HepG2 (cell line): ENCODE results near the gene GGPS1. TPM values are rescaled to one million over a fixed set of nuclear protein-coding genes. Genes with fewer than 3 reads are reported as not detected.

Source experiments
- DPF2 ChIP-seq: sonication (generic); formaldehyde crosslinking; IDR thresholded peaks from 2 replicates; pipeline ENCODE4 v1.4.0; 2020; ENCODE audit warnings: mild to moderate bottlenecking, low read depth, missing genetic modification reagents, borderline replicate concordance
- FIP1L1 ChIP-seq: fragments of 200-400 bp; formaldehyde crosslinking; IDR thresholded peaks from 2 replicates; pipeline ENCODE4 v1.6.1; 2018; ENCODE audit warnings: low read depth, mild to moderate bottlenecking, low read length, moderate library complexity, borderline replicate concordance; ENCODE audit not compliant: insufficient read depth
- HMG20A ChIP-seq: IDR thresholded peaks from 2 replicates; pipeline ENCODE4 v1.6.1; 2016; ENCODE audit warnings: borderline replicate concordance
- MTA1 ChIP-seq: sonication (generic); formaldehyde crosslinking; IDR thresholded peaks from 2 replicates; pipeline ENCODE4 v1.4.0; 2020; ENCODE audit warnings: missing genetic modification reagents, mild to moderate bottlenecking, borderline replicate concordance
- NFIC ChIP-seq: IDR thresholded peaks from 2 replicates; pipeline ENCODE4 v1.6.1; 2012; ENCODE audit warnings: mild to moderate bottlenecking, low read length, inconsistent platforms
- PBX3 ChIP-seq: sonication (generic); formaldehyde crosslinking; IDR thresholded peaks from 2 replicates; pipeline ENCODE4 v1.8.1; 2023; ENCODE audit warnings: missing genetic modification reagents, inconsistent platforms, borderline replicate concordance
- PRDM15 ChIP-seq: sonication (generic); formaldehyde crosslinking; IDR thresholded peaks from 2 replicates; pipeline ENCODE4 v1.4.0; 2020; ENCODE audit warnings: missing genetic modification reagents
- SP2 ChIP-seq: sonication (generic); formaldehyde crosslinking; IDR thresholded peaks from 2 replicates; pipeline ENCODE4 v1.5.1; 2020; ENCODE audit warnings: mild to moderate bottlenecking, missing genetic modification reagents
- XRCC5 ChIP-seq: fragments of 200-400 bp; formaldehyde crosslinking; optimal IDR thresholded peaks from 2 replicates; pipeline ENCODE3; 2017; ENCODE audit warnings: mild to moderate bottlenecking, low read length
- ZBTB42 ChIP-seq: sonication (generic); formaldehyde crosslinking; IDR thresholded peaks from 2 replicates; pipeline ENCODE4 v1.5.0; 2020; ENCODE audit warnings: mild to moderate bottlenecking, missing genetic modification reagents
- ZMAT5 ChIP-seq: sonication (generic); formaldehyde crosslinking; IDR thresholded peaks from 2 replicates; pipeline ENCODE4 v1.5.0; 2020; ENCODE audit warnings: mild to moderate bottlenecking, low read depth, missing genetic modification reagents, borderline replicate concordance
- ZNF543 ChIP-seq: sonication (generic); formaldehyde crosslinking; IDR thresholded peaks from 2 replicates; pipeline ENCODE4 v1.4.0; 2020; ENCODE audit warnings: mild to moderate bottlenecking, missing genetic modification reagents
- ZNF546 ChIP-seq: sonication (generic); formaldehyde crosslinking; conservative IDR thresholded peaks from 2 replicates; pipeline ENCODE4 v1.8.1; 2023; ENCODE audit warnings: mild to moderate bottlenecking, missing genetic modification reagents
- ZNF747 ChIP-seq: sonication (generic); formaldehyde crosslinking; IDR thresholded peaks from 2 replicates; pipeline ENCODE4 v1.8.1; 2023; ENCODE audit warnings: missing genetic modification reagents, mild to moderate bottlenecking, borderline replicate concordance
- polyA plus RNA-seq, 8 experiments: library from polyadenylated mRNA; depleted of rRNA in 3 of 8; stranded (reverse) in 7 of 8; unstranded in 1 of 8; fragments of >200 nt; fragmentation: Illumina TruSeq in 4 of 8; extraction: Trizol in 4 of 8; gene quantifications; 2 replicates each; pipeline versions ENCODE4 v1.2.1 to v1.2.3, GENCODE V29; 2011 to 2016; ENCODE audit warnings: low read depth in 4 of 8, missing spikeins in 1 of 8, mixed read lengths in 1 of 8; ENCODE audit not compliant: insufficient read depth in 1 of 8
- total RNA-seq, 5 experiments: library from RNA; depleted of rRNA; stranded (reverse); fragments of >200 nt; fragmentation: Illumina TruSeq; extraction: Trizol; gene quantifications; 2 replicates each; pipeline ENCODE4 v1.2.3, GENCODE V29; 2016; ENCODE audit warnings: low read depth in 1 of 5
- TF ChIP-seq, protein P1 (sequence below): sonication (generic); formaldehyde crosslinking; IDR thresholded peaks from 2 replicates; pipeline ENCODE4 v1.9.0; 2022; ENCODE audit warnings: missing genetic modification reagents, mild to moderate bottlenecking, borderline replicate concordance
- TF ChIP-seq, protein P2 (sequence below): sonication (generic); formaldehyde crosslinking; IDR thresholded peaks from 2 replicates; pipeline ENCODE4 v1.4.0; 2020; ENCODE audit warnings: missing genetic modification reagents
- TF ChIP-seq, protein P3 (sequence below): sonication (generic); formaldehyde crosslinking; IDR thresholded peaks from 2 replicates; pipeline ENCODE4 v1.8.1; 2023; ENCODE audit warnings: mild to moderate bottlenecking, moderate library complexity, missing genetic modification reagents
- TF ChIP-seq, protein P4 (sequence below): sonication (generic); formaldehyde crosslinking; IDR thresholded peaks from 2 replicates; pipeline ENCODE4 v1.8.1; 2022; ENCODE audit warnings: mild to moderate bottlenecking, missing genetic modification reagents

The GGPS1 gene
- total and polyA plus RNA-seq, 2 of the 13 experiments (the other 11 are each of a cell fraction or from before 2014, with no cell fraction given) = 28.8 to 42.6 TPM

DNA sequence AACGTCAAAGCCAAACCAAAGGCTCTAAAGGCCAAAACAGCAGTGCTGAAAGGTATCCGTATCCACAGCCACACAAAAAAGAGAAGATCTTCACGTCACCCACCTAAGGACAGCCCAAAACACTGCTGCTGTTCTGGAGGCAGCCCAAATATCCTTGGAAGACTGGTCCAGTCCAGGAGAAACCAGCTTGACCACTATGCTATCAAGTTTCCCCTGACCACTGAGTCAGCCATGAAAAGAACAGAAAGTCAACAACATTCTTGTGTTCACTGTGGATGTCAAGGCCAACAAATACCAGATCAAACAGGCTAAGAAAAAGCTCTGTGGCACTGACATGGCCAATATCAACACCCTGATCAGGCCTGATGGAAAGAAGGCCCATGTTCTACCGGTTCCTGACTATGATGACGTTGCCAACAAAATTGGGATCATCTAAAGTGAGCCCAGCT lies 32.4 kb upstream of the GGPS1 start (continued):
- TF ChIP-seq, protein P1, sequence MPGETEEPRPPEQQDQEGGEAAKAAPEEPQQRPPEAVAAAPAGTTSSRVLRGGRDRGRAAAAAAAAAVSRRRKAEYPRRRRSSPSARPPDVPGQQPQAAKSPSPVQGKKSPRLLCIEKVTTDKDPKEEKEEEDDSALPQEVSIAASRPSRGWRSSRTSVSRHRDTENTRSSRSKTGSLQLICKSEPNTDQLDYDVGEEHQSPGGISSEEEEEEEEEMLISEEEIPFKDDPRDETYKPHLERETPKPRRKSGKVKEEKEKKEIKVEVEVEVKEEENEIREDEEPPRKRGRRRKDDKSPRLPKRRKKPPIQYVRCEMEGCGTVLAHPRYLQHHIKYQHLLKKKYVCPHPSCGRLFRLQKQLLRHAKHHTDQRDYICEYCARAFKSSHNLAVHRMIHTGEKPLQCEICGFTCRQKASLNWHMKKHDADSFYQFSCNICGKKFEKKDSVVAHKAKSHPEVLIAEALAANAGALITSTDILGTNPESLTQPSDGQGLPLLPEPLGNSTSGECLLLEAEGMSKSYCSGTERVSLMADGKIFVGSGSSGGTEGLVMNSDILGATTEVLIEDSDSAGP = peak; percentile 34; the same call in 1 of the 2 replicates
- TF ChIP-seq ZNF747 (CRISPR knock-in tag) = no peak
- peak; percentile 84 for TF ChIP-seq NFIC
- TF ChIP-seq FIP1L1 = no peak
- TF ChIP-seq PRDM15 (CRISPR knock-in tag) = no peak
- TF ChIP-seq, protein P2, sequence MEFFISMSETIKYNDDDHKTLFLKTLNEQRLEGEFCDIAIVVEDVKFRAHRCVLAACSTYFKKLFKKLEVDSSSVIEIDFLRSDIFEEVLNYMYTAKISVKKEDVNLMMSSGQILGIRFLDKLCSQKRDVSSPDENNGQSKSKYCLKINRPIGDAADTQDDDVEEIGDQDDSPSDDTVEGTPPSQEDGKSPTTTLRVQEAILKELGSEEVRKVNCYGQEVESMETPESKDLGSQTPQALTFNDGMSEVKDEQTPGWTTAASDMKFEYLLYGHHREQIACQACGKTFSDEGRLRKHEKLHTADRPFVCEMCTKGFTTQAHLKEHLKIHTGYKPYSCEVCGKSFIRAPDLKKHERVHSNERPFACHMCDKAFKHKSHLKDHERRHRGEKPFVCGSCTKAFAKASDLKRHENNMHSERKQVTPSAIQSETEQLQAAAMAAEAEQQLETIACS (CRISPR knock-in tag) = no peak
- TF ChIP-seq XRCC5 = no peak
- no peak for TF ChIP-seq ZBTB42 (CRISPR knock-in tag)
- TF ChIP-seq MTA1 = no peak
- no peak for TF ChIP-seq ZMAT5
- no peak for TF ChIP-seq SP2
- peak; percentile 95 for TF ChIP-seq DPF2 (CRISPR knock-in tag)
- TF ChIP-seq ZNF546 (CRISPR knock-in tag) = no peak
- TF ChIP-seq ZNF543 (CRISPR knock-in tag) = no peak
- TF ChIP-seq, protein P3, sequence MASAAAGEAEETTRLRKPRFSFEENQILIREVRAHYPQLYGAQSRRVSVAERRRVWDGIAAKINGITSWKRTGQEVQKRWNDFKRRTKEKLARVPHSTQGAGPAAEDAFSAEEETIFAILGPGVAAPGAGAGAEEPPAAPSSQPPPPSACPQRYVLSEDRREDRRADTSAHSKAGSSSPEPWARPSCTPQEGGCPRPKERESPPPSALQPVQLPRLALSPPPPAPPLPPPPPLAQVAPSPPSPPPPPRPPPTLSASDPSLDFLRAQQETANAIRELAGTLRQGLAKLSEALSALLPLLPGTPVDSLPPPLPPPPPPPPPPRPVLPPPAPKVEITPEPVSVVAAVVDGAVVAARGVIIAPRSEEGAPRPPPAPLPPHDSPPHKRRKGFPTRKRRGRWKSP (CRISPR knock-in tag) = 0 out of 2 replicates have a peak, but pooled peaks have one; percentile 47
- TF ChIP-seq HMG20A (CRISPR knock-in tag) = peak; percentile 84; the same call in 1 of the 2 replicates
- TF ChIP-seq, protein P4, sequence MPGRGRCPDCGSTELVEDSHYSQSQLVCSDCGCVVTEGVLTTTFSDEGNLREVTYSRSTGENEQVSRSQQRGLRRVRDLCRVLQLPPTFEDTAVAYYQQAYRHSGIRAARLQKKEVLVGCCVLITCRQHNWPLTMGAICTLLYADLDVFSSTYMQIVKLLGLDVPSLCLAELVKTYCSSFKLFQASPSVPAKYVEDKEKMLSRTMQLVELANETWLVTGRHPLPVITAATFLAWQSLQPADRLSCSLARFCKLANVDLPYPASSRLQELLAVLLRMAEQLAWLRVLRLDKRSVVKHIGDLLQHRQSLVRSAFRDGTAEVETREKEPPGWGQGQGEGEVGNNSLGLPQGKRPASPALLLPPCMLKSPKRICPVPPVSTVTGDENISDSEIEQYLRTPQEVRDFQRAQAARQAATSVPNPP (CRISPR knock-in tag) = no peak
- no peak for TF ChIP-seq PBX3 (CRISPR knock-in tag)
